Osteocyte (in vitro differentiated cells): ENCODE measurements around the gene LYPD4. TPM values are rescaled to one million over a fixed set of nuclear protein-coding genes. Genes with fewer than 3 reads are reported as not detected.

Experiments used
- DNase-seq: peaks from one replicate; pipeline ENCODE4 v3.0.0; 2021; ENCODE audit warnings: mixed read lengths; ENCODE audit not compliant: unreplicated experiment; ENCODE audit errors: extremely low spot score
- H3K27ac Mint-ChIP-seq: one replicate; pipeline ENCODE4 v1.8.0; 2021; ENCODE audit warnings: mild to moderate bottlenecking, mixed read lengths; ENCODE audit not compliant: unreplicated experiment
- H3K27me3 Mint-ChIP-seq: one replicate; pipeline ENCODE4 v1.8.0; 2021; ENCODE audit warnings: mixed read lengths; ENCODE audit not compliant: unreplicated experiment
- H3K36me3 Mint-ChIP-seq: one replicate; pipeline ENCODE4 v1.8.0; 2021; ENCODE audit warnings: mixed read lengths; ENCODE audit not compliant: unreplicated experiment
- H3K4me1 Mint-ChIP-seq: one replicate; pipeline ENCODE4 v1.8.0; 2021; ENCODE audit warnings: mixed read lengths; ENCODE audit not compliant: unreplicated experiment
- H3K4me3 Mint-ChIP-seq: one replicate; pipeline ENCODE4 v1.8.0; 2021; ENCODE audit warnings: mild to moderate bottlenecking, moderate library complexity, mixed read lengths; ENCODE audit not compliant: unreplicated experiment
- H3K9me3 Mint-ChIP-seq: one replicate; pipeline ENCODE4 v1.8.0; 2021; ENCODE audit warnings: mixed read lengths; ENCODE audit not compliant: unreplicated experiment
- CTCF ChIP-seq: fragments of 200-600 bp; sonication (generic); IDR thresholded peaks from 2 replicates; pipeline ENCODE4 v1.5.0; 2021; ENCODE audit warnings: antibody characterized with exemption, mild to moderate bottlenecking, moderate library complexity
- total RNA-seq: library from RNA; stranded (reverse); gene quantifications from 2 replicates; pipeline ENCODE4 v1.2.1, GENCODE V29; 2021

LYPD4 gene
- total RNA-seq, 1 donor from 2014 or later, result not detected

GRCh38 chr19:41883463-41883820 is 39.0 kb upstream of the LYPD4 start:
- TF ChIP-seq CTCF, result no peak
- Mint-ChIP-seq H3K36me3 (no peaks in the 10 kb centered on the region), H3K27me3 (no peaks in the 10 kb centered on the region), H3K27ac (peak overlapping the region; percentile 95), H3K9me3 (no peaks in the 10 kb centered on the region), H3K4me3 (peak overlapping the region; percentile 92), H3K4me1 (peaks cover 29% of the 10 kb centered on the region)
- no peak for DNase-seq

GRCh38 chr19:41882568-41883462 is 38.3 kb upstream of the LYPD4 start, which contains the start of gene ARHGEF1:
TSS of gene ARHGEF1 (plus strand) at chr19:41883184. CDS start at chr19:41888083, 4,899 bp downstream.
- Mint-ChIP-seq H3K9me3 (no peaks in the 10 kb centered on the region), H3K4me1 (peaks cover 29% of the 10 kb centered on the region), H3K4me3 (peak within 1 kb of the TSS; percentile 92), H3K27ac (peak within 1 kb of the TSS; percentile 95), H3K27me3 (no peaks in the 10 kb centered on the region), H3K36me3 (no peaks in the 10 kb centered on the region)
- no peak for TF ChIP-seq CTCF
- DNase-seq, result no peak

- H3K4me3 Mint-ChIP-seq, result no peak overlapping the region
- H3K36me3 Mint-ChIP-seq, result no peaks in the 10 kb centered on the region
- H3K9me3 Mint-ChIP-seq, result no peaks in the 10 kb centered on the region
- peaks cover 15% of the 10 kb centered on the region for H3K4me1 Mint-ChIP-seq
- DNase-seq, result no peak
- TF ChIP-seq CTCF, result no peak
- no peaks in the 10 kb centered on the region for H3K27me3 Mint-ChIP-seq
- H3K27ac Mint-ChIP-seq, result no peak overlapping the region
Observed at GRCh38 chr19:41880329-41880708, 35.8 kb upstream of the LYPD4 start.

GRCh38 chr19:41879670-41880328 is 35.3 kb upstream of the LYPD4 start:
- DNase-seq, result no peak
- no peaks in the 10 kb centered on the region for H3K36me3 Mint-ChIP-seq
- H3K9me3 Mint-ChIP-seq, result no peaks in the 10 kb centered on the region
- H3K27ac Mint-ChIP-seq, result no peak overlapping the region
- no peak for TF ChIP-seq CTCF
- H3K4me1 Mint-ChIP-seq, result peaks cover 11% of the 10 kb centered on the region
- no peaks in the 10 kb centered on the region for H3K27me3 Mint-ChIP-seq
- H3K4me3 Mint-ChIP-seq, result no peak overlapping the region

- Mint-ChIP-seq H3K36me3 (no peaks in the 10 kb centered on the region), H3K4me1 (peaks cover 8% of the 10 kb centered on the region), H3K27ac (no peak overlapping the region), H3K4me3 (no peak overlapping the region), H3K27me3 (no peaks in the 10 kb centered on the region), H3K9me3 (no peaks in the 10 kb centered on the region)
- DNase-seq, result no peak
- TF ChIP-seq CTCF, result no peak
Observed at GRCh38 chr19:41879080-41879479, 34.6 kb upstream of the LYPD4 start.
